ENCODE data around the gene USP48. TPM values are rescaled to one million over a fixed set of nuclear protein-coding genes. Genes with fewer than 3 reads are reported as not detected.

USP48 gene
- total and polyA plus RNA-seq, 2 of the 8 experiments (the other 6 are each of a cell fraction or from before 2014, with no cell fraction given) = 12.8 to 83.5 TPM

DNA sequence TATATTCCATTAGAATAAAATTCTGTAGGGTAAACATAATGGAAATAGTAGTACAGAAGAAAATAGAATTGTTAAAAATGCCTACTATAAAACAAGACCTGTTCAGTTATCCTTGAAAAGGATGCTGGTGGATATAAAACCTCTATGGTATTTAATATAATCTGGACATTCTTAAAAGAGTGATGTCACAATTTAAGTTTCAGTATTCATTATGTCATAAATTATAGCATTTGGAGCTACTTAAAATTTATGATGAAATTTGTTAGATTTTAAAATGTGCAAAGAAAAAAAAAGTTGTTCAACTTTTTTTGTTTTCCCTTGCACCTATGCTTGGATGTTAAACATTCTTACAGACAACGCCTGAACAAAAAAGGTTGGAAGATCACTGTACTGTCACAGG lies 50.3 kb downstream of the USP48 start:
- DNase-seq (ENCODE audit: low read depth in 1 of 2, low spot score in 2 of 2) (no peak), FAIRE-seq (no peak)
- Histone ChIP-seq H3K23me2 (ENCODE audit: low read depth, low read length) (no peaks in the 10 kb centered on the region), H3K14ac (ENCODE audit: insufficient read length) (no peak overlapping the region), H3K18ac (ENCODE audit: extremely low read depth, low read length) (no peak overlapping the region), H3K4me1 (replicated peaks in 1 of 4; ENCODE audit: control insufficient read depth in 3 of 4, insufficient read depth in 4 of 4, low read length in 3 of 4) (no peaks in the 10 kb centered on the region), H3K4ac (replicated peaks; ENCODE audit: insufficient read length, low read depth, low read length) (no peak overlapping the region), H2BK12ac (ENCODE audit: low read depth, low read length) (no peak overlapping the region), H4K20me1 (replicated peaks in 1 of 2; ENCODE audit: control insufficient read depth in 1 of 2, insufficient read depth in 2 of 2, low read length in 2 of 2) (peaks cover 0 to 3% of the 10 kb centered on the region in 2 experiments), H3K4me2 (ENCODE audit: insufficient read depth in 1 of 2, low read depth in 2 of 2, low read length in 2 of 2) (no peak overlapping the region), H2BK15ac (ENCODE audit: low read length) (no peak overlapping the region), H3K27me3 (replicated peaks in 1 of 4; ENCODE audit: control insufficient read depth in 3 of 4, extremely low read depth in 1 of 4, insufficient read depth in 3 of 4, low read length in 3 of 4) (no peaks in the 10 kb centered on the region), H4K5ac (ENCODE audit: insufficient read length, low read depth, low read length) (no peak overlapping the region), H3K27ac (ENCODE audit: low read depth, low read length) (no peak overlapping the region), H3K79me2 (ENCODE audit: control insufficient read depth in 1 of 2, insufficient read depth in 2 of 2, low read length in 2 of 2) (no peaks in the 10 kb centered on the region), H4K91ac (replicated peaks; ENCODE audit: insufficient read length, low read length) (no peak overlapping the region), H3K36me3 (ENCODE audit: control insufficient read depth in 2 of 4, insufficient read depth in 4 of 4, low read length in 3 of 4) (peaks cover 0 to 57% (median 21%) of the 10 kb centered on the region in 4 experiments; a peak in 5 of 8 replicates), H3K23ac (ENCODE audit: insufficient read length) (no peak overlapping the region), H2BK20ac (ENCODE audit: low read length) (no peak overlapping the region), H2AK5ac (ENCODE audit: low read depth, low read length) (no peak overlapping the region), H3K79me1 (ENCODE audit: low read depth, low read length) (no peaks in the 10 kb centered on the region; the same call in 1 of the 2 replicates), H4K8ac (ENCODE audit: extremely low read depth, insufficient read depth, low read length) (no peak overlapping the region), H2BK5ac (ENCODE audit: low read depth, low read length) (no peak overlapping the region), H2BK120ac (replicated peaks; ENCODE audit: low read depth, low read length) (no peak overlapping the region), H3K9ac (replicated peaks in 1 of 4; ENCODE audit: extremely low read depth in 1 of 4, low read depth in 3 of 4, low read length in 3 of 4) (no peak overlapping the region), H3K4me3 (ENCODE audit: extremely low read depth in 1 of 4, insufficient read depth in 2 of 4, low read depth in 3 of 4, low read length in 4 of 4) (no peak overlapping the region), H3K56ac (replicated peaks; ENCODE audit: insufficient read length, low read depth, low read length) (no peak overlapping the region), H2AFZ (ENCODE audit: low read length) (no peak overlapping the region), H3K9me3 (ENCODE audit: insufficient read depth in 2 of 2, low read depth in 1 of 2, low read length in 1 of 2) (no peaks in the 10 kb centered on the region)
- ChIA-PET CTCF (ENCODE audit: partially characterized antibody) (no interaction called here), POLR2A (ENCODE audit: partially characterized antibody) (no interaction called here)
- WGBS, 2 experiments (ENCODE audit: extremely low coverage in 1 of 2, insufficient coverage in 1 of 2, insufficient read length in 1 of 2, insufficient replicate concordance in 2 of 2, low coverage in 1 of 2, low lambda C conversion rate in 2 of 2, missing lambda C conversion rate in 1 of 2) = 13% methylated on average over 1 of the region's 1 CpG; no CpG with 5 or more reads in 1 of the 2 experiments
- TF ChIP-seq, protein P1, sequence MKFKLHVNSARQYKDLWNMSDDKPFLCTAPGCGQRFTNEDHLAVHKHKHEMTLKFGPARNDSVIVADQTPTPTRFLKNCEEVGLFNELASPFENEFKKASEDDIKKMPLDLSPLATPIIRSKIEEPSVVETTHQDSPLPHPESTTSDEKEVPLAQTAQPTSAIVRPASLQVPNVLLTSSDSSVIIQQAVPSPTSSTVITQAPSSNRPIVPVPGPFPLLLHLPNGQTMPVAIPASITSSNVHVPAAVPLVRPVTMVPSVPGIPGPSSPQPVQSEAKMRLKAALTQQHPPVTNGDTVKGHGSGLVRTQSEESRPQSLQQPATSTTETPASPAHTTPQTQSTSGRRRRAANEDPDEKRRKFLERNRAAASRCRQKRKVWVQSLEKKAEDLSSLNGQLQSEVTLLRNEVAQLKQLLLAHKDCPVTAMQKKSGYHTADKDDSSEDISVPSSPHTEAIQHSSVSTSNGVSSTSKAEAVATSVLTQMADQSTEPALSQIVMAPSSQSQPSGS (IDR thresholded peaks at IDR 0.05; ENCODE audit: low read length) = no peak
- no peak for TF ChIP-seq HDAC2 (IDR thresholded peaks at IDR 0.05; ENCODE audit: borderline replicate concordance in 1 of 2, low read depth in 2 of 2, low read length in 2 of 2)
- TF ChIP-seq RAD21 (IDR thresholded peaks at IDR 0.05 in 1 of 2, conservative IDR thresholded peaks at IDR 0.05 in 1 of 2; ENCODE audit: low read depth in 2 of 2, low read length in 2 of 2) = no peak
- TF ChIP-seq RBBP5 (IDR thresholded peaks at IDR 0.05; ENCODE audit: borderline replicate concordance, low read depth, low read length) = no peak
- no peak for TF ChIP-seq SIN3A (conservative IDR thresholded peaks at IDR 0.05 in 1 of 2, IDR thresholded peaks at IDR 0.05 in 1 of 2; ENCODE audit: low read depth in 1 of 2, low read length in 2 of 2)
- no peak for TF ChIP-seq TEAD4 (IDR thresholded peaks at IDR 0.05; ENCODE audit: low read depth, low read length)
- TF ChIP-seq SP4 (IDR thresholded peaks at IDR 0.05; ENCODE audit: low read length) = no peak
- no peak for TF ChIP-seq CHD1 (IDR thresholded peaks at IDR 0.05; ENCODE audit: low read depth, low read length)
- no peak for TF ChIP-seq SIX5 (IDR thresholded peaks at IDR 0.05; ENCODE audit: low read depth, low read length)
- TF ChIP-seq POLR2AphosphoS5 (IDR thresholded peaks at IDR 0.05; ENCODE audit: low read depth, low read length) = no peak
- TF ChIP-seq SP1 (IDR thresholded peaks at IDR 0.05; ENCODE audit: low read depth, low read length) = no peak
- TF ChIP-seq CBX5 (IDR thresholded peaks at IDR 0.05; ENCODE audit: low read depth, low read length) = no peak
- TF ChIP-seq BACH1 (IDR thresholded peaks at IDR 0.05; ENCODE audit: low read length) = no peak
